Esophagus squamous epithelium (tissue), 4 donors: Measurements from ENCODE around the gene PGAP2.

Experiments used
- CTCF ChIP-seq, 6 experiments: fragments of 450-650 bp in 4 of 6; fragments of 200-600 bp in 2 of 6; sonication (generic) in 2 of 6; IDR thresholded peaks; one replicate each; pipeline ENCODE4 v1.5.1; 2016 to 2019; ENCODE audit warnings: antibody characterized with exemption in 6 of 6, mild to moderate bottlenecking in 4 of 6, moderate library complexity in 4 of 6
- POLR2A ChIP-seq, 4 donors: fragments of 450-650 bp; IDR thresholded peaks; one replicate each; pipeline ENCODE4 v1.6.1; 2017; ENCODE audit warnings: antibody characterized with exemption in 4 of 4, mild to moderate bottlenecking in 4 of 4, moderate library complexity in 3 of 4

- TF ChIP-seq CTCF (IDR thresholded peaks at IDR 0.05), result no peak
- no peak for TF ChIP-seq POLR2A (IDR thresholded peaks at IDR 0.05)
These were observed 25.4 kb upstream of the PGAP2 start for GRCh38 chr11:3782963-3783362.
